CD14-positive monocyte (primary cell): ENCODE results near the gene CORO2A. TPM values are rescaled to one million over a fixed set of nuclear protein-coding genes. Genes with fewer than 3 reads are reported as not detected.
A peak's percentile ranks its signal among the peaks of the same experiment; 100 is the strongest.

Source experiments
- DNase-seq, 3 donors: peaks; one replicate each; pipeline ENCODE4 v3.0.0-alpha.2; 2011 to 2022
- H2AFZ ChIP-seq: 2 replicates; pipeline ENCODE4 v1.6.0; 2012; ENCODE audit warnings: mild to moderate bottlenecking, low read depth, low read length, inconsistent platforms; ENCODE audit not compliant: insufficient read depth, poor library complexity, severe bottlenecking
- H3K27ac ChIP-seq, 2 donors: 1 replicate in 1 of 2; 2 replicates in 1 of 2; pipeline ENCODE4 v1.5.1; 2012 to 2013; ENCODE audit warnings: low read length in 2 of 2, control low read depth in 1 of 2, inconsistent platforms in 1 of 2, low read depth in 1 of 2, mild to moderate bottlenecking in 1 of 2
- H3K27me3 ChIP-seq, 2 donors: one replicate each; pipeline versions ENCODE4 v1.6.0 to v1.6.1; 2011 to 2013; ENCODE audit warnings: low read length in 2 of 2; ENCODE audit not compliant: control insufficient read depth in 2 of 2, insufficient read depth in 2 of 2
- H3K36me3 ChIP-seq, 2 donors: replicated peaks in 1 of 2; 1 replicate in 1 of 2; 2 replicates in 1 of 2; pipeline versions ENCODE4 v1.5.1 to v1.6.1; 2012 to 2013; ENCODE audit warnings: low read length in 2 of 2, control low read depth in 1 of 2, inconsistent platforms in 1 of 2, mild to moderate bottlenecking in 1 of 2; ENCODE audit not compliant: insufficient read depth in 2 of 2, control insufficient read depth in 1 of 2
- H3K4me1 ChIP-seq, 2 donors: 1 replicate in 1 of 2; 2 replicates in 1 of 2; pipeline versions ENCODE4 v1.5.1 to v1.6.1; 2012 to 2013; ENCODE audit warnings: low read length in 2 of 2, control low read depth in 1 of 2, inconsistent platforms in 1 of 2, mild to moderate bottlenecking in 1 of 2, moderate library complexity in 1 of 2; ENCODE audit not compliant: insufficient read depth in 2 of 2, control insufficient read depth in 1 of 2
- H3K4me2 ChIP-seq: replicated peaks from 2 replicates; pipeline ENCODE3; 2012; ENCODE audit warnings: low read length, moderate library complexity, mild to moderate bottlenecking; ENCODE audit not compliant: poor library complexity, severe bottlenecking; ENCODE audit errors: extremely low read depth
- H3K4me3 ChIP-seq, 3 experiments: fragments of 200-600 bp in 1 of 3; sonication (generic) in 1 of 3; replicated peaks in 1 of 3; 1 replicate in 2 of 3; 2 replicates in 1 of 3; pipeline ENCODE4 v1.5.1; 2011 to 2013; ENCODE audit warnings: low read length in 3 of 3, mild to moderate bottlenecking in 3 of 3, control low read depth in 2 of 3, low read depth in 2 of 3, inconsistent platforms in 1 of 3, moderate library complexity in 1 of 3
- H3K79me2 ChIP-seq: 2 replicates; pipeline ENCODE4 v1.6.0; 2012; ENCODE audit warnings: mild to moderate bottlenecking, control low read depth, inconsistent platforms, low read length, moderate library complexity; ENCODE audit not compliant: insufficient read depth
- H3K9ac ChIP-seq: 2 replicates; pipeline ENCODE4 v1.6.0; 2017; ENCODE audit warnings: low read length, mild to moderate bottlenecking; ENCODE audit not compliant: insufficient read depth, poor library complexity, severe bottlenecking
- H3K9me3 ChIP-seq, 2 donors: replicated peaks in 1 of 2; 1 replicate in 1 of 2; 2 replicates in 1 of 2; pipeline versions ENCODE4 v1.5.1 to v1.6.1; 2012 to 2013; ENCODE audit warnings: low read length in 2 of 2, control low read depth in 1 of 2; ENCODE audit not compliant: control insufficient read depth in 1 of 2, insufficient read depth in 1 of 2
- H4K20me1 ChIP-seq: 2 replicates; pipeline ENCODE4 v1.6.0; 2012; ENCODE audit warnings: mild to moderate bottlenecking, low read length, control low read depth, moderate library complexity; ENCODE audit not compliant: insufficient read depth
- H3K27ac Mint-ChIP-seq, 7 donors: one replicate each; pipeline ENCODE4 v1.8.0; 2020; ENCODE audit warnings: mild to moderate bottlenecking in 7 of 7, mixed read lengths in 7 of 7, moderate library complexity in 6 of 7, inconsistent platforms in 2 of 7
- H3K27me3 Mint-ChIP-seq, 3 donors: one replicate each; pipeline ENCODE4 v1.8.0; 2021 to 2022; ENCODE audit warnings: low read depth in 3 of 3, mild to moderate bottlenecking in 3 of 3, mixed read lengths in 3 of 3, moderate library complexity in 3 of 3, inconsistent platforms in 1 of 3
- H3K36me3 Mint-ChIP-seq, 2 donors: one replicate each; pipeline ENCODE4 v1.8.0; 2020; ENCODE audit warnings: mixed read lengths in 2 of 2, inconsistent platforms in 1 of 2, mild to moderate bottlenecking in 1 of 2
- H3K4me1 Mint-ChIP-seq: one replicate; pipeline ENCODE4 v1.8.0; 2020; ENCODE audit warnings: mild to moderate bottlenecking, mixed read lengths
- H3K4me3 Mint-ChIP-seq, 2 donors: one replicate each; pipeline ENCODE4 v1.8.0; 2020; ENCODE audit warnings: mild to moderate bottlenecking in 2 of 2, mixed read lengths in 2 of 2, moderate library complexity in 1 of 2
- H3K9me3 Mint-ChIP-seq, 7 donors: one replicate each; pipeline ENCODE4 v1.8.0; 2020 to 2022; ENCODE audit warnings: mixed read lengths in 7 of 7, mild to moderate bottlenecking in 6 of 7, moderate library complexity in 6 of 7, inconsistent platforms in 2 of 7
- whole genome bisulfite sequencing: methylation state at CpG from one replicate; pipeline ENCODE4 v1.1.5; 2013; ENCODE audit warnings: missing lambda C conversion rate; ENCODE audit not compliant: insufficient coverage; 5-methylcytosine and 5-hydroxymethylcytosine counted together
- intact Hi-C, 2 donors: fragments of 100-400 bp; cut with micrococcal nuclease; formaldehyde crosslinking; loops; one replicate each; pipeline versions ENCODE4 v1.15.0 to v1.15.1; 2023
- polyA plus RNA-seq, 3 donors: library from polyadenylated mRNA; depleted of rRNA in 1 of 3; unstranded in 2 of 3; stranded (reverse) in 1 of 3; fragments of 300-500 nt in 2 of 3; fragments of >200 nt in 1 of 3; fragmentation: Illumina TruSeq in 2 of 3; gene quantifications; 1 replicate in 2 of 3; 2 replicates in 1 of 3; pipeline ENCODE4 v1.2.3, GENCODE V29; 2012 to 2021
- TF ChIP-seq, protein P1 (sequence below): fragments of 200-600 bp; IDR thresholded peaks from one replicate; pipeline ENCODE4 v1.8.0; 2022; ENCODE audit warnings: antibody characterized with exemption, mild to moderate bottlenecking

Gene CORO2A
- polyA plus RNA-seq, 3 donors, result 1.2 to 3.5 (median 2.1) TPM

DNA sequence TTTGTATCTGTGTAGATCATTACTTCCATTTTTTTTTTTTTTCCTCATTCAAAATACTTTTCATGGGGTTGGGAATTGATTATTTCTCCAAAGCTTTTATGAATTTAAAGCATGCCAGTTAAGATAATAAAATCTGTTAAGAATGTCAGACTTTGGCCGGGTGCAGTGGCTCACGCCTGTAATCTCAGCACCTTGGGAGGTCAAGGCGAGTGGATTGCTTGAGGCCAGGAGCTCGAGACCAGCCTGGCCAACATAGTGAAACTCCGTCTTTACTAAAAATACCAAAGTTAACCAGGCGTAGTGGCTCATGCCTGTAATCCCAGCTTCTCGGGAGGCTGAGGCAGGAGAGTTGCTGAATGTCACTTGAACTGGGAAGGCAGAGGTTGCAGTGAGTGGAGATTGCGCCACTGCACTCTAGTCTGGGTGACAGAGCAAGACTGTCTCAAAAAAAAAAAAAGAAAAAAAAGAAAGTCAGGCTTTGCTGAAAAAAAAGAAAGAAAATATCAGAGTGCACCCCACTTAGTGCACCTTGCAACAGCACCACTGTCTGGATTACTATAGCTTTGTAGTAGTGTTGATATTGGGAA is 44.6 kb upstream of the CORO2A start:
- Mint-ChIP-seq H3K4me3 (peak overlapping the region in 1 of 2 donors; percentile 41), H3K27me3 (no peaks in the 10 kb centered on the region), H3K4me1 (peaks cover 43% of the 10 kb centered on the region), H3K36me3 (peaks cover 64 to 82% of the 10 kb centered on the region in 2 donors), H3K9me3 (no peaks in the 10 kb centered on the region), H3K27ac (peak overlapping the region; percentile 71 to 88 (median 79))
- Histone ChIP-seq H3K9me3 (no peaks in the 10 kb centered on the region), H3K4me3 (no peak overlapping the region), H3K9ac (no peak overlapping the region), H3K4me1 (peaks cover 32 to 37% of the 10 kb centered on the region in 2 donors), H3K27me3 (no peaks in the 10 kb centered on the region), H3K79me2 (peaks cover 98% of the 10 kb centered on the region), H3K4me2 (no peak overlapping the region), H3K36me3 (peaks cover 42 to 77% of the 10 kb centered on the region in 2 donors), H2AFZ (no peak overlapping the region), H3K27ac (peak overlapping the region in 1 of 2 donors; percentile 69), H4K20me1 (peaks cover 39% of the 10 kb centered on the region)
- DNase-seq, result peak in 1 of 3 donors; percentile 26
- intact Hi-C loops, result no loop called here
- TF ChIP-seq, protein P1, sequence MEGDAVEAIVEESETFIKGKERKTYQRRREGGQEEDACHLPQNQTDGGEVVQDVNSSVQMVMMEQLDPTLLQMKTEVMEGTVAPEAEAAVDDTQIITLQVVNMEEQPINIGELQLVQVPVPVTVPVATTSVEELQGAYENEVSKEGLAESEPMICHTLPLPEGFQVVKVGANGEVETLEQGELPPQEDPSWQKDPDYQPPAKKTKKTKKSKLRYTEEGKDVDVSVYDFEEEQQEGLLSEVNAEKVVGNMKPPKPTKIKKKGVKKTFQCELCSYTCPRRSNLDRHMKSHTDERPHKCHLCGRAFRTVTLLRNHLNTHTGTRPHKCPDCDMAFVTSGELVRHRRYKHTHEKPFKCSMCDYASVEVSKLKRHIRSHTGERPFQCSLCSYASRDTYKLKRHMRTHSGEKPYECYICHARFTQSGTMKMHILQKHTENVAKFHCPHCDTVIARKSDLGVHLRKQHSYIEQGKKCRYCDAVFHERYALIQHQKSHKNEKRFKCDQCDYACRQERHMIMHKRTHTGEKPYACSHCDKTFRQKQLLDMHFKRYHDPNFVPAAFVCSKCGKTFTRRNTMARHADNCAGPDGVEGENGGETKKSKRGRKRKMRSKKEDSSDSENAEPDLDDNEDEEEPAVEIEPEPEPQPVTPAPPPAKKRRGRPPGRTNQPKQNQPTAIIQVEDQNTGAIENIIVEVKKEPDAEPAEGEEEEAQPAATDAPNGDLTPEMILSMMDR, result no peak
- 90% methylated on average over 3 of the region's 8 CpGs for WGBS

DNA sequence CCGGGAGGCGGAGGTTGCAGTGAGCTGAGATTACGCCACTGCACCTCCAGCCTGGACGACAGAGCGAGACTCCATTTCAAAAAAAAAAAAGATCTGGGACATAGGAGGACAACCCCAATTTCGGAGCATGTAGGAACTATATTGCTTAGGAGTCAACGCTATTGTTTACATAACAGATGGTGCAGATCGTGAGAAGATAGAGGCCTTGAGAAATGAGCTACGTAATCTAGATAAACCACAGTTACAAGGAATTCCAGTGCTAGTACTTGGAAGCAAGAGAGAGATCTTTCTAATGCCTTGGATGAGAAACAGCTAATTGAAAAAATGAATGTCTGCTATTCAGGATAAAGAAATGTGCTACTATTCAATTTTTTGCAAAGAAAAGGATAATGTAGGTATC is 42.7 kb upstream of the CORO2A start:
- Mint-ChIP-seq H3K4me1 (peaks cover 28% of the 10 kb centered on the region), H3K36me3 (peaks cover 63 to 85% of the 10 kb centered on the region in 2 donors), H3K4me3 (no peak overlapping the region), H3K9me3 (no peaks in the 10 kb centered on the region), H3K27me3 (no peaks in the 10 kb centered on the region), H3K27ac (peak overlapping the region in 2 of 7 donors; percentile 34 to 35)
- H3K4me2 ChIP-seq, result no peak overlapping the region
- peaks cover 13 to 19% of the 10 kb centered on the region in 2 donors for H3K4me1 ChIP-seq
- H3K4me3 ChIP-seq, result no peak overlapping the region
- H3K9me3 ChIP-seq, result no peaks in the 10 kb centered on the region
- DNase-seq, result no peak
- H4K20me1 ChIP-seq, result peaks cover 52% of the 10 kb centered on the region
- peak overlapping the region in 1 of 2 donors; percentile 27 for H3K27ac ChIP-seq
- no peak overlapping the region for H2AFZ ChIP-seq
- TF ChIP-seq, protein P1, result no peak
- H3K27me3 ChIP-seq, result no peaks in the 10 kb centered on the region
- H3K9ac ChIP-seq, result no peak overlapping the region
- H3K79me2 ChIP-seq, result peaks cover 80% of the 10 kb centered on the region
- intact Hi-C loops, result no loop called here
- WGBS, result 98% methylated on average over 7 of the region's 9 CpGs
- H3K36me3 ChIP-seq, result peaks cover 58 to 85% of the 10 kb centered on the region in 2 donors
